Body of pancreas (tissue), 4 donors: Measurements from ENCODE around the gene TAC4.

Experiments used
- CTCF ChIP-seq, 7 experiments: fragments of 450-650 bp in 4 of 7; fragments of 200-600 bp in 3 of 7; sonication (generic) in 3 of 7; IDR thresholded peaks; one replicate each; pipeline ENCODE4 v1.5.1; 2016 to 2019; ENCODE audit warnings: antibody characterized with exemption in 7 of 7
- POLR2A ChIP-seq, 3 donors: fragments of 450-650 bp; IDR thresholded peaks; one replicate each; pipeline ENCODE4 v1.6.1; 2016; ENCODE audit warnings: antibody characterized with exemption in 3 of 3, mild to moderate bottlenecking in 2 of 3

- TF ChIP-seq POLR2A (IDR thresholded peaks at IDR 0.05) = no peak
- no peak for TF ChIP-seq CTCF (IDR thresholded peaks at IDR 0.05)
Measured at GRCh38 chr17:49896860-49897259, 49.0 kb upstream of the TAC4 start.
